Lung (tissue), 12 donors: Measurements from ENCODE around the gene OBSCN. TPM values are rescaled to one million over a fixed set of nuclear protein-coding genes. Genes with fewer than 3 reads are reported as not detected.

Experiments used
- ATAC-seq: fragments of 200-7000 bp; cut with Tn5 transposase; one replicate; pipeline ENCODE4 v1.9.1; 2020; ENCODE audit warnings: moderate number of reproducible peaks; ENCODE audit not compliant: insufficient read depth, low FRiP score
- DNase-seq, 3 donors: peaks; one replicate each; pipeline ENCODE4 v3.0.0-alpha.2; 2013 to 2017
- H3K27ac ChIP-seq, 2 donors: one replicate each; pipeline ENCODE4 v1.5.1; 2013; ENCODE audit warnings: mild to moderate bottlenecking in 2 of 2, moderate library complexity in 2 of 2, control low read depth in 1 of 2, inconsistent platforms in 1 of 2, low read depth in 1 of 2, low read length in 1 of 2
- H3K27me3 ChIP-seq, 3 donors: one replicate each; pipeline ENCODE4 v1.5.1; 2013; ENCODE audit warnings: low read length in 2 of 3; ENCODE audit not compliant: control insufficient read depth in 3 of 3, insufficient read depth in 3 of 3
- H3K36me3 ChIP-seq, 4 donors: one replicate each; pipeline ENCODE4 v1.5.1; 2013; ENCODE audit warnings: low read length in 4 of 4, mild to moderate bottlenecking in 1 of 4, moderate library complexity in 1 of 4; ENCODE audit not compliant: control insufficient read depth in 4 of 4, insufficient read depth in 4 of 4
- H3K4me1 ChIP-seq, 5 donors: one replicate each; pipeline ENCODE4 v1.5.1; 2013; ENCODE audit warnings: low read length in 5 of 5, mild to moderate bottlenecking in 2 of 5, moderate library complexity in 1 of 5; ENCODE audit not compliant: control insufficient read depth in 5 of 5, insufficient read depth in 5 of 5
- H3K4me3 ChIP-seq: one replicate; pipeline ENCODE4 v1.5.1; 2013; ENCODE audit warnings: mild to moderate bottlenecking, control low read depth, moderate library complexity
- H3K9ac ChIP-seq, 2 donors: one replicate each; pipeline ENCODE4 v1.5.1; 2013; ENCODE audit warnings: low read length in 2 of 2, control low read depth in 1 of 2; ENCODE audit not compliant: insufficient read depth in 1 of 2
- H3K9me3 ChIP-seq, 4 donors: one replicate each; pipeline ENCODE4 v1.5.1; 2013; ENCODE audit warnings: low read length in 3 of 4, mild to moderate bottlenecking in 1 of 4, moderate library complexity in 1 of 4; ENCODE audit not compliant: control insufficient read depth in 4 of 4, insufficient read depth in 3 of 4
- WGBS, 2 donors: extraction: QIAGEN DNeasy Blood & Tissue Kit; methylation state at CpG; one replicate each; pipeline ENCODE4 v1.1.7; 2013; 5-methylcytosine and 5-hydroxymethylcytosine counted together
- polyA plus RNA-seq, 2 donors: library from polyadenylated mRNA; stranded (reverse); fragments of 200-250 nt; gene quantifications; one replicate each; pipeline ENCODE4 v1.2.1, GENCODE V29; 2013
- total RNA-seq, 2 donors: library from RNA; depleted of rRNA in 1 of 2; stranded (reverse); fragments of >200 nt in 1 of 2; gene quantifications; one replicate each; pipeline ENCODE4 v1.2.1, GENCODE V29; 2014 to 2021
- TF ChIP-seq, protein P1 (sequence below): IDR thresholded peaks from 2 replicates; pipeline ENCODE4 v1.5.1; 2012; ENCODE audit warnings: mild to moderate bottlenecking; ENCODE audit errors: control extremely low read depth, extremely low read depth
- donor health status: control.
- donor health status: control.
- donor health status: Bipolar disorder and iron deficiency.
- donor health status: healthy.
- donor health status: DM: yes; HTN: yes; CAD: no.

Gene OBSCN
- total and polyA plus RNA-seq, 4 donors = 5.1 to 47.3 (median 25.4) TPM

- ATAC-seq = no peak
- H3K27me3 ChIP-seq = no peaks in the 10 kb centered on the region
Measured at GRCh38 chr1:228198977-228199590, 8.8 kb upstream of the OBSCN start.

DNA sequence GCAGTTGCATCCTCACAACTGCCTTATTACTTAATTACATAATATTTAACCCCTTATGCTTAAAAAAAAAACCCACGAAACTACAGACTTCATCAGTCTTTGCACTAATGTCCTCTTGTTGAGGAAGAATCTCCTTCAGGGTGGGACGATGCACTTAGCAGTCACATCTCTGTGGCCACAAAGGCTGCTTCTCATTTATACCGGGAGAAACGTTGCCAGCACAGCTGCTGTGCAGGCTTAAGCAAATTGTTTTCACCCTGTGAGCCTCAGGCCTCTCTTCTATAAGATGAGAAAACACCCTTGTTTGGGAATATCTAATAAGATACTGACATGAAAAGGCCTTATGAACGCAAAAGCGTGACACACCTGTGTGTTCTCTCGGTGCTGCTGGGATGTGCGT, 2.9 kb upstream of the OBSCN start:
- H3K4me3 ChIP-seq = no peak overlapping the region
- H3K27ac ChIP-seq = no peak overlapping the region
- DNase-seq (no peak), ATAC-seq (no peak)
- peaks cover 0 to 4% (median 0%) of the 10 kb centered on the region in 4 donors for H3K9me3 ChIP-seq
- H3K4me1 ChIP-seq = peaks cover 0 to 13% (median 0%) of the 10 kb centered on the region in 5 donors
- no peaks in the 10 kb centered on the region for H3K36me3 ChIP-seq
- TF ChIP-seq, protein P1, sequence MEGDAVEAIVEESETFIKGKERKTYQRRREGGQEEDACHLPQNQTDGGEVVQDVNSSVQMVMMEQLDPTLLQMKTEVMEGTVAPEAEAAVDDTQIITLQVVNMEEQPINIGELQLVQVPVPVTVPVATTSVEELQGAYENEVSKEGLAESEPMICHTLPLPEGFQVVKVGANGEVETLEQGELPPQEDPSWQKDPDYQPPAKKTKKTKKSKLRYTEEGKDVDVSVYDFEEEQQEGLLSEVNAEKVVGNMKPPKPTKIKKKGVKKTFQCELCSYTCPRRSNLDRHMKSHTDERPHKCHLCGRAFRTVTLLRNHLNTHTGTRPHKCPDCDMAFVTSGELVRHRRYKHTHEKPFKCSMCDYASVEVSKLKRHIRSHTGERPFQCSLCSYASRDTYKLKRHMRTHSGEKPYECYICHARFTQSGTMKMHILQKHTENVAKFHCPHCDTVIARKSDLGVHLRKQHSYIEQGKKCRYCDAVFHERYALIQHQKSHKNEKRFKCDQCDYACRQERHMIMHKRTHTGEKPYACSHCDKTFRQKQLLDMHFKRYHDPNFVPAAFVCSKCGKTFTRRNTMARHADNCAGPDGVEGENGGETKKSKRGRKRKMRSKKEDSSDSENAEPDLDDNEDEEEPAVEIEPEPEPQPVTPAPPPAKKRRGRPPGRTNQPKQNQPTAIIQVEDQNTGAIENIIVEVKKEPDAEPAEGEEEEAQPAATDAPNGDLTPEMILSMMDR = no peak
- H3K9ac ChIP-seq = no peak overlapping the region
- H3K27me3 ChIP-seq = no peaks in the 10 kb centered on the region
- 59 to 60% methylated on average over 8 of the region's 8 CpGs for WGBS, 2 donors

More at GRCh38 chr1:228198977-228199590, 8.8 kb upstream of the OBSCN start:
- TF ChIP-seq, protein P1 = no peak
- Histone ChIP-seq H3K4me3 (no peak overlapping the region), H3K36me3 (peaks cover 0 to 2% (median 0%) of the 10 kb centered on the region in 4 donors), H3K9me3 (peaks cover 0 to 7% (median 6%) of the 10 kb centered on the region in 4 donors), H3K27ac (no peak overlapping the region), H3K4me1 (peaks cover 0 to 2% (median 0%) of the 10 kb centered on the region in 5 donors), H3K9ac (no peak overlapping the region)
- no peak for DNase-seq
- whole genome bisulfite sequencing, 2 donors = 71 to 72% methylated on average over 2 of the region's 2 CpGs

GRCh38 chr1:228205526-228206436, 2.1 kb upstream of the OBSCN start:
- Histone ChIP-seq H3K9ac (no peak overlapping the region), H3K27me3 (no peaks in the 10 kb centered on the region), H3K36me3 (no peaks in the 10 kb centered on the region), H3K4me3 (no peak overlapping the region), H3K4me1 (peaks cover 0 to 13% (median 0%) of the 10 kb centered on the region in 5 donors), H3K27ac (no peak overlapping the region), H3K9me3 (peaks cover 0 to 2% (median 0%) of the 10 kb centered on the region in 4 donors)
- DNase-seq = no peak
- ATAC-seq = no peak
- TF ChIP-seq, protein P1 = no peak
- 44 to 52% methylated on average over 15 of the region's 15 CpGs for WGBS, 2 donors
